K562 (cell line): ENCODE results near the gene STX3. TPM values are rescaled to one million over a fixed set of nuclear protein-coding genes. Genes with fewer than 3 reads are reported as not detected.

Experiments
- BACH1 ChIP-seq: fragments of 200-800 bp; sonication (Bioruptor generic); IDR thresholded peaks from 2 replicates; pipeline ENCODE4 v1.6.1; 2016; ENCODE audit warnings: missing genetic modification characterization, missing compliant biosample characterization
- E2F3 ChIP-seq: fragments of 250-450 bp; sonication (Bioruptor Pico); IDR thresholded peaks from 2 replicates; pipeline ENCODE4 v1.4.0; 2020; ENCODE audit warnings: mild to moderate bottlenecking
- EGR1 ChIP-seq: fragments of 450-650 bp; conservative IDR thresholded peaks from 2 replicates; pipeline ENCODE4 v1.6.1; 2017; ENCODE audit warnings: mild to moderate bottlenecking
- ETS1 ChIP-seq: conservative IDR thresholded peaks from 2 replicates; pipeline ENCODE4 v1.6.1; 2011; ENCODE audit warnings: low read depth, mild to moderate bottlenecking, low read length; ENCODE audit not compliant: control insufficient read depth
- GATAD2A ChIP-seq: fragments of 450-650 bp; IDR thresholded peaks from 2 replicates; pipeline ENCODE4 v1.6.1; 2017
- HDAC8 ChIP-seq: fragments of 450-650 bp; IDR thresholded peaks from 2 replicates; pipeline ENCODE4 v1.6.1; 2016; ENCODE audit warnings: mild to moderate bottlenecking, missing genetic modification characterization, moderate library complexity, missing compliant biosample characterization
- KLF1 ChIP-seq: fragments of 450-650 bp; IDR thresholded peaks from 2 replicates; pipeline ENCODE4 v1.6.1; 2016; ENCODE audit warnings: missing genetic modification characterization, missing compliant biosample characterization
- MCM7 ChIP-seq, 2 experiments: fragments of 450-650 bp; IDR thresholded peaks; 2 replicates each; pipeline ENCODE4 v1.6.1; 2016 to 2018
- MNT ChIP-seq, 2 experiments: fragments of 450-650 bp; conservative IDR thresholded peaks; 2 replicates each; pipeline ENCODE4 v1.6.1; 2017; ENCODE audit warnings: mild to moderate bottlenecking in 2 of 2, moderate library complexity in 2 of 2
- NFYB ChIP-seq: IDR thresholded peaks from 2 replicates; pipeline ENCODE4 v1.6.1; 2011; ENCODE audit warnings: mild to moderate bottlenecking, moderate library complexity; ENCODE audit not compliant: insufficient read length; ENCODE audit errors: extremely low read depth
- NR2F6 ChIP-seq: fragments of 450-650 bp; formaldehyde crosslinking; IDR thresholded peaks from 2 replicates; pipeline ENCODE4 v1.4.0; 2020; ENCODE audit warnings: mild to moderate bottlenecking
- PREB ChIP-seq: sonication (generic); formaldehyde crosslinking; IDR thresholded peaks from 2 replicates; pipeline ENCODE4 v1.8.1; 2023; ENCODE audit warnings: mild to moderate bottlenecking, missing genetic modification reagents
- SIX5 ChIP-seq, 2 experiments: IDR thresholded peaks; 2 replicates each; pipeline ENCODE4 v1.6.1; 2011; ENCODE audit warnings: low read length in 2 of 2, borderline replicate concordance in 1 of 2, low read depth in 1 of 2, mild to moderate bottlenecking in 1 of 2, moderate library complexity in 1 of 2; ENCODE audit not compliant: insufficient read depth in 1 of 2
- TFE3 ChIP-seq: fragments of 450-650 bp; formaldehyde crosslinking; IDR thresholded peaks from 2 replicates; pipeline ENCODE4 v1.4.0; 2020; ENCODE audit warnings: mild to moderate bottlenecking, mixed read lengths
- ZKSCAN1 ChIP-seq: fragments of 150-350 bp; IDR thresholded peaks from 2 replicates; pipeline ENCODE4 v1.6.1; 2016; ENCODE audit warnings: low read depth, low read length
- ZNF174 ChIP-seq: fragments of 250-450 bp; sonication (Bioruptor Pico); IDR thresholded peaks from 2 replicates; pipeline ENCODE4 v1.4.0; 2020; ENCODE audit warnings: mild to moderate bottlenecking
- ZZZ3 ChIP-seq: fragments of 450-650 bp; IDR thresholded peaks from 2 replicates; pipeline ENCODE4 v1.6.1; 2016; ENCODE audit warnings: antibody characterized with exemption, mild to moderate bottlenecking, moderate library complexity
- polyA plus RNA-seq, 8 experiments: library from polyadenylated mRNA; depleted of rRNA in 4 of 8; stranded (reverse) in 5 of 8; unstranded in 3 of 8; fragments of >200 nt; fragmentation: Nextera tagmentation in 2 of 8; fragmentation: Illumina TruSeq in 1 of 8; extraction: Ambion mirVana in 2 of 8; extraction: Trizol in 1 of 8; gene quantifications; 2 replicates each; pipeline versions ENCODE4 v1.2.1 to v1.2.3, GENCODE V29; 2011 to 2014; ENCODE audit warnings: inconsistent platforms in 1 of 8, missing spikeins in 1 of 8
- total RNA-seq, 7 experiments: library from RNA; depleted of rRNA in 6 of 7; stranded (reverse); fragments of >200 nt in 6 of 7; fragmentation: Illumina TruSeq in 2 of 7; extraction: Trizol in 2 of 7; gene quantifications; 2 replicates each; pipeline versions ENCODE4 v1.2.1 to v1.2.3, GENCODE V29; 2011 to 2021; ENCODE audit warnings: low replicate concordance in 1 of 7

Gene STX3
- total and polyA plus RNA-seq, 9 of the 15 experiments (the other 6 are each of a cell fraction or from before 2014, with no cell fraction given) = 12.0 to 91.6 (median 48.7) TPM

GRCh38 chr11:59706518-59707285 lies 48.5 kb upstream of the STX3 start (continued):
- TF ChIP-seq HDAC8 (tag) (peak; percentile 40; the same call in 1 of the 2 replicates), BACH1 (tag) (peak; percentile 70; the same call in 1 of the 2 replicates), EGR1 (0 out of 2 replicates have a peak, but pooled peaks have one; percentile 9), GATAD2A (peak; percentile 77), KLF1 (tag) (no peak), MNT (conservative IDR thresholded peaks at IDR 0.05) (peak in 1 of 2 experiments; percentile 73; a peak in 3 of 4 replicates), PREB (CRISPR knock-in tag) (no peak), ZNF174 (CRISPR knock-in tag) (no peak), ZKSCAN1 (no peak), E2F3 (no peak), TFE3 (CRISPR knock-in tag) (peak; percentile 22; the same call in 1 of the 2 replicates), NR2F6 (no peak), ZZZ3 (no peak), SIX5 (IDR thresholded peaks at IDR 0.05; ENCODE audit: borderline replicate concordance in 1 of 2, insufficient read depth in 1 of 2, low read depth in 1 of 2, low read length in 2 of 2) (no peak), ETS1 (peak; percentile 84), MCM7 (IDR thresholded peaks at IDR 0.05) (no peak), NFYB (no peak)
